Hepatocyte (in vitro differentiated cells): ENCODE data around the gene HECW1. TPM values are rescaled to one million over a fixed set of nuclear protein-coding genes. Genes with fewer than 3 reads are reported as not detected.

Experiments
- DNase-seq: peaks from one replicate; pipeline ENCODE4 v3.0.0-alpha.2; 2016; ENCODE audit warnings: low spot score
- H2AFZ ChIP-seq: fragments of 200-600 bp; sonication (generic); 2 replicates; pipeline ENCODE4 v1.6.0; 2016; ENCODE audit warnings: antibody characterized with exemption, mild to moderate bottlenecking
- H3K27ac ChIP-seq: fragments of 200-600 bp; sonication (generic); 2 replicates; pipeline ENCODE4 v1.5.1; 2016; ENCODE audit warnings: mild to moderate bottlenecking
- H3K27me3 ChIP-seq: fragments of 200-600 bp; sonication (generic); 2 replicates; pipeline ENCODE4 v1.6.1; 2016
- H3K36me3 ChIP-seq: fragments of 200-600 bp; sonication (generic); replicated peaks from 2 replicates; pipeline ENCODE4 v1.5.1; 2016; ENCODE audit warnings: low read depth; ENCODE audit not compliant: insufficient read depth
- H3K4me1 ChIP-seq: fragments of 200-600 bp; sonication (generic); 2 replicates; pipeline ENCODE4 v1.5.1; 2016; ENCODE audit warnings: mild to moderate bottlenecking, moderate library complexity; ENCODE audit not compliant: insufficient read depth
- H3K4me2 ChIP-seq: fragments of 200-600 bp; sonication (generic); 2 replicates; pipeline ENCODE4 v1.6.0; 2016
- H3K4me3 ChIP-seq: fragments of 200-600 bp; sonication (generic); 2 replicates; pipeline ENCODE4 v1.5.1; 2016; ENCODE audit warnings: mild to moderate bottlenecking
- H3K79me2 ChIP-seq: fragments of 200-600 bp; sonication (generic); 2 replicates; pipeline ENCODE4 v1.6.0; 2017; ENCODE audit warnings: mild to moderate bottlenecking
- H3K9me2 ChIP-seq: fragments of 200-600 bp; sonication (generic); replicated peaks from 2 replicates; pipeline ENCODE4 v1.6.0; 2017; ENCODE audit warnings: mild to moderate bottlenecking; ENCODE audit not compliant: insufficient read depth
- H3K9me3 ChIP-seq: fragments of 200-600 bp; sonication (generic); 2 replicates; pipeline ENCODE4 v1.5.1; 2016; ENCODE audit warnings: low read depth, mild to moderate bottlenecking
- H4K20me1 ChIP-seq: fragments of 200-600 bp; sonication (generic); 2 replicates; pipeline ENCODE4 v1.6.0; 2016; ENCODE audit warnings: mild to moderate bottlenecking; ENCODE audit not compliant: insufficient read depth, poor library complexity, severe bottlenecking
- EZH2 ChIP-seq: fragments of 200-600 bp; sonication (generic); IDR thresholded peaks from 2 replicates; pipeline ENCODE4 v1.6.1; 2016; ENCODE audit warnings: antibody characterized with exemption, mild to moderate bottlenecking, borderline replicate concordance
- EZH2phosphoT487 ChIP-seq: fragments of 200-600 bp; sonication (generic); IDR thresholded peaks from one replicate; pipeline ENCODE4 v1.6.1; 2018; ENCODE audit warnings: antibody characterized with exemption, mild to moderate bottlenecking, low read depth, moderate library complexity; ENCODE audit not compliant: unreplicated experiment, severe bottlenecking
- WGBS: methylation state at CpG from one replicate; pipeline ENCODE4 v1.1.6; 2016; ENCODE audit warnings: low lambda C conversion rate; ENCODE audit errors: missing lambda C conversion rate; 5-methylcytosine and 5-hydroxymethylcytosine counted together
- polyA plus RNA-seq: library from polyadenylated mRNA; unstranded; fragments of >200 nt; fragmentation: Nextera tagmentation; extraction: Ambion mirVana; gene quantifications from 2 replicates; pipeline ENCODE4 v1.2.1, GENCODE V29; 2016
- total RNA-seq: library from RNA; depleted of rRNA; stranded (reverse); fragments of >200 nt; gene quantifications from 2 replicates; pipeline ENCODE4 v1.2.3, GENCODE V29; 2014
- TF ChIP-seq, protein P1 (sequence below): fragments of 200-600 bp; sonication (generic); IDR thresholded peaks from 2 replicates; pipeline ENCODE4 v1.5.1; 2016; ENCODE audit warnings: antibody characterized with exemption, mild to moderate bottlenecking; ENCODE audit not compliant: poor library complexity

The HECW1 gene
- total and polyA plus RNA-seq, 2 experiments from 2014 or later = 1.5 to 7.6 TPM

DNA sequence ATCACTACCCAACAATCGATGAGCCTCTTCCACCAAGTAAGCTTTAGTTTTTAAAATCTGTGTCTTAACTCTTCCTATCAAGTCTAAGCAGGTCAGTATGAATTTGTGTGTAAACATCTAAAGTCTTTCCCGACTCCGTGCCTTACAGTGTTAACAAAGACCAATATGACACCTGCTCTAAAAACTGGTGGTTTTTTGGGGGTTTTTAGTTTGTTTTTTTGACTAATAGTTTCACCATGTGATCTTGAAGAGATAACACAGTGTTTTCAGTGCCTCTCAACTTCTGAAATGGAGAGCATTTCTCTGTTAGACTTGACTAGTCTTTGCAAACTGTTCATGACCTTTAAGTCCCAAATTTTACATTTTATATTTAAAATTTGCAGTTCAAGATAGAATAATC, 338.4 kb downstream of the HECW1 start:
- Histone ChIP-seq H3K4me1 (no peaks in the 10 kb centered on the region), H4K20me1 (no peaks in the 10 kb centered on the region), H3K27ac (no peak overlapping the region), H3K36me3 (no peaks in the 10 kb centered on the region), H3K4me2 (no peak overlapping the region), H3K79me2 (no peaks in the 10 kb centered on the region), H2AFZ (no peak overlapping the region), H3K9me2 (no peaks in the 10 kb centered on the region), H3K4me3 (no peak overlapping the region), H3K9me3 (no peaks in the 10 kb centered on the region), H3K27me3 (no peaks in the 10 kb centered on the region)
- no peak for DNase-seq
- WGBS = 90% methylated on average over 3 of the region's 3 CpGs
- TF ChIP-seq, protein P1, sequence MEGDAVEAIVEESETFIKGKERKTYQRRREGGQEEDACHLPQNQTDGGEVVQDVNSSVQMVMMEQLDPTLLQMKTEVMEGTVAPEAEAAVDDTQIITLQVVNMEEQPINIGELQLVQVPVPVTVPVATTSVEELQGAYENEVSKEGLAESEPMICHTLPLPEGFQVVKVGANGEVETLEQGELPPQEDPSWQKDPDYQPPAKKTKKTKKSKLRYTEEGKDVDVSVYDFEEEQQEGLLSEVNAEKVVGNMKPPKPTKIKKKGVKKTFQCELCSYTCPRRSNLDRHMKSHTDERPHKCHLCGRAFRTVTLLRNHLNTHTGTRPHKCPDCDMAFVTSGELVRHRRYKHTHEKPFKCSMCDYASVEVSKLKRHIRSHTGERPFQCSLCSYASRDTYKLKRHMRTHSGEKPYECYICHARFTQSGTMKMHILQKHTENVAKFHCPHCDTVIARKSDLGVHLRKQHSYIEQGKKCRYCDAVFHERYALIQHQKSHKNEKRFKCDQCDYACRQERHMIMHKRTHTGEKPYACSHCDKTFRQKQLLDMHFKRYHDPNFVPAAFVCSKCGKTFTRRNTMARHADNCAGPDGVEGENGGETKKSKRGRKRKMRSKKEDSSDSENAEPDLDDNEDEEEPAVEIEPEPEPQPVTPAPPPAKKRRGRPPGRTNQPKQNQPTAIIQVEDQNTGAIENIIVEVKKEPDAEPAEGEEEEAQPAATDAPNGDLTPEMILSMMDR = no peak
- TF ChIP-seq EZH2phosphoT487 = no peak
- TF ChIP-seq EZH2 = no peak

GRCh38 chr7:43454936-43455518, 342.6 kb downstream of the HECW1 start:
- H3K27me3 ChIP-seq = no peaks in the 10 kb centered on the region
- DNase-seq = peak; percentile 52
- no peaks in the 10 kb centered on the region for H3K9me2 ChIP-seq
- peak overlapping the region; percentile 27 for H2AFZ ChIP-seq
- TF ChIP-seq, protein P1 = peak; percentile 69
- TF ChIP-seq EZH2 = no peak
- TF ChIP-seq EZH2phosphoT487 = no peak
- H4K20me1 ChIP-seq = no peaks in the 10 kb centered on the region
- H3K4me1 ChIP-seq = no peaks in the 10 kb centered on the region
- H3K4me3 ChIP-seq = no peak overlapping the region
- H3K27ac ChIP-seq = no peak overlapping the region
- H3K79me2 ChIP-seq = no peaks in the 10 kb centered on the region
- H3K9me3 ChIP-seq = no peaks in the 10 kb centered on the region
- no peaks in the 10 kb centered on the region for H3K36me3 ChIP-seq
- 34% methylated on average over 8 of the region's 8 CpGs for WGBS
- peak overlapping the region; percentile 45 for H3K4me2 ChIP-seq

- Histone ChIP-seq H2AFZ (no peak overlapping the region), H3K4me1 (no peaks in the 10 kb centered on the region), H3K4me2 (no peak overlapping the region), H3K9me3 (no peaks in the 10 kb centered on the region), H3K4me3 (no peak overlapping the region), H3K9me2 (no peaks in the 10 kb centered on the region), H3K27me3 (no peaks in the 10 kb centered on the region), H3K27ac (no peak overlapping the region), H3K36me3 (no peaks in the 10 kb centered on the region), H4K20me1 (no peaks in the 10 kb centered on the region), H3K79me2 (no peaks in the 10 kb centered on the region)
- WGBS = 93% methylated on average over 14 of the region's 14 CpGs
- no peak for DNase-seq
- TF ChIP-seq EZH2phosphoT487 (no peak), EZH2 (no peak)
- TF ChIP-seq, protein P1 = peak; percentile 7
Measured at GRCh38 chr7:43456200-43456599, 343.8 kb downstream of the HECW1 start.
